NCI-H2196 (cell line): ENCODE results near the gene CCM2L.
"Not testable (repeated sequence)": the region's sequence is repeated elsewhere in the genome, so short reads cannot be mapped to it uniquely, and the experiment has no call there.

Experiments used
- DNase-seq: peaks from one replicate; lab custom pipeline; 2025; ENCODE audit not compliant: unreplicated experiment; lab: John Stamatoyannopoulos, UW

The CCM2L gene

GRCh38 chr20:32027643-32028042 is 17.4 kb downstream of the CCM2L start:
- no peak for DNase-seq

DNA sequence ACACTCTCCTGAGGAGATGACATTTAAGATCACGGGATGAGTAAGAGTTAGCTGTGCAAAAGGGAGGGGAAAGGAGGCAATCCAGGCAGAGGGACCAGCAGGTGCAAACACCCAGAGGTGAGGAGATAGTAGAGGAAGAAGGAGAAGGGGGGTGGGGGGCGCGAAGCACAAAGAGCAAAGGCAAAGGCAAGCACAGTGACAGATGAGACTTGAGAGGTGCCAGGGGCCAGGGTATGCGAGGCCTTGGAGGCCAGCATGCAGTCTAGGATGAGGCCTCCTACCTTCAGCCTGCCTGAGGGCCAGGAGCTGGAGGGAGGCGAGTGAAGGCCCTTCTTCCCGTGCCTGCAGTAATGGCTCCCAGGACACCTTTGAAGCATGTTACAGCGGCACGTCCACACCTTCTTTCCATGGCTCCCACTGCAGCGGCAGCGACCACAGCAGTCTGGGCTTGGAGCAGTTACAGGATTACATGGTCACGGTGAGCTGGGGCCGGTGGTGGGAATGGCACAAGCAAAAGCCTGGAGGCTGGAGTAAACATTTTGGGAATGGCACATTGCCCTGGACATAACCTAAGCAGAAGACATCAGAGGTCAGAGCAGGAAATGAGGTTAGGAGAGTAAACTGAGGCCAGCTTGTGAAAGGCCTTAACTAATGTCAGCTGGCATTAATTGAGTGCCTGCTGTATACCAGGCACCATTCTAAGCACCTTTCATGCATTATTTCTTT is 18.6 kb downstream of the CCM2L start:
- no peak for DNase-seq

DNA sequence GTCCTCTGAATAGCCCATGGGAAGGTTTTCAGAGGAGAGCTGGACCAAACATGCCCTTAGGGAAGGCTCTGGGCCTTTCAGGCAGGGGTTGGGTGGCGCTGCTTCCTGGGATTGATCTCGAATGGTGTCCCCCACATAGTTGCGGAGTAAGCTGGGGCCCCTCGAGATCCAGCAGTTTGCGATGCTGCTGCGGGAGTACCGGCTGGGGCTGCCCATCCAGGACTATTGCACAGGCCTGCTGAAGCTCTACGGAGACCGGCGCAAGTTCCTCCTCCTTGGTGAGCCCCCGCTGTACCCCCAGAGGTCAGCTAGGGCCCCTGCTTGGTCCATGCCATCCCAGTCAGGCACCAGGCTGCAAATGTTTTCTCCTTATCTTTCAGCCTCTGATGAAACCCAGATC is 19.3 kb downstream of the CCM2L start:
- DNase-seq: no peak

GRCh38 chr20:32031007-32031958 is 21.0 kb downstream of the CCM2L start:
- DNase-seq: peak; percentile 85

DNA sequence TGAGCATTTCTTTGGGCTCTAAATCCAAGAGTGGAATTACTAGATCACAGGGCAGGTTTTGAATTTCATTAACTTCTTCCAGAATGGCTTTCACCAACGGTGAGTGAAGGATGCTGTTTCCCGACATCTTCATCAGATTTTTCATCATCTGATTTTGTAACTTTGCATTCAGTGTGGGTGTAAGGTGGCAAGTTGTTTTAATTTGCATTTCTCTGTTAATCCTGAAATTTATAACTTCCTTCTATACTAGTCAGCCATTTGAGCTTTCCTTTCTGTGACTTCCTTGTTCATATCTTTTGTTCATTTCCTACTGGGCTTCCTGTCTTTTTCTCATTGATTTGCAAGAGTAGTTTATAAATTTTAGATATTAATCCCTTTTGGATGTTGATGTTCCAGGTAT is 23.1 kb downstream of the CCM2L start:
- no peak for DNase-seq

GRCh38 chr20:32033721-32034120 is 23.5 kb downstream of the CCM2L start:
- not testable (repeated sequence) for DNase-seq

GRCh38 chr20:32034581-32035425 is 24.6 kb downstream of the CCM2L start:
- no peak for DNase-seq

- DNase-seq: no peak
These were observed 25.2 kb downstream of the CCM2L start for GRCh38 chr20:32035426-32035779.

GRCh38 chr20:32036252-32036651 is 26.0 kb downstream of the CCM2L start:
- no peak for DNase-seq

DNA sequence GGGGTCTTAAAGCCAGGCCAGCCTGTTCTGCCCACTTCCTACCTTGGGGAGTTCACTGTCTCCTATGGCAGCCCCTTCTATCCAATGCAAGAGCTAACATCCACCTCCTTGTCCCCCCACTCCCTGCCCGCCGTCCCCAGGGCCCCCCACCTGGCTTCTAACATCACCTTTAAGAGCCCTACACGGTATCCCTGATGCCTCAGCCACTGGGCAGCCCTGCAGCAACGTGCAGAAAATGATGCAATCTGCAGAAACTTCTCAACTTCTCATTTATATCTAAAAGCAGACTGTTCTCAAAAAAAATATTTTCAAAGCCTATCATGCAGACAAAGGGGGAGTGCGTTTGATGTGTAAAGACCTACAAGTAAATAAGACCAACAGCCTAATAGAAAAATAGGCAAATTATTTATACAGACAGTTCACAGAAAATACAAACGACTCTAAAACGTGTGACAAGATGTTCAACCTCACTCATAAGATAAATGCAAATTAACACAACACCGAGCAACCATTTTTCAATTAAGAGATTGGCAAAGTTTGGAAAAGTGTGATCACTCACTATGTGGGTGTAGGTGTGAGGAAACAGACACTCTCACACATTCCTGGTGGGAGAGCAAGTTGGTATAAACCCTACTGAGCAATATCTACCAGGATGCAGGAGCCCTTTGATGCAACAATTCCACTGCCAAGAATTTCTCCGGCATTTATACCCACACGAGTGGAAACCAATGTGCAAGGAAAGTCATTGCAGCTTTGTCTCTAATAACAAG is 26.7 kb downstream of the CCM2L start:
- DNase-seq: no peak

DNA sequence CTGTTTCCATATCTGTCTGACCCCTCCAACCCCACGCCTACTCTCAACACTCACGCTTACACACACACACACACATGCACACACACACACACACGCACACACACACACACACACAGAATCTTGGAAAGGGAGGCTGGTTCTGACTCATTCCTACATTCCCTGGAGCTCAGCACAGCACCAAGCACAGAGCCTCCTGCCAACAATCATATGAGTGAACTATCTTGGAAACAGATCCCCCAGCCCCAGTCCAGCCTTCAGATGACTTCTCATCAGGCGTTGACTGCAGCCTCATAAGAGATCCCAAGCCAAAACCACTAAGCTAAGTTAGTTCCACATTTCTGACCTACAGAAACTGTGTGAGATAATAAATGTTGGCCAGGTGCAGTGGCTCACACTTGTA is 27.7 kb downstream of the CCM2L start:
- no peak for DNase-seq

DNA sequence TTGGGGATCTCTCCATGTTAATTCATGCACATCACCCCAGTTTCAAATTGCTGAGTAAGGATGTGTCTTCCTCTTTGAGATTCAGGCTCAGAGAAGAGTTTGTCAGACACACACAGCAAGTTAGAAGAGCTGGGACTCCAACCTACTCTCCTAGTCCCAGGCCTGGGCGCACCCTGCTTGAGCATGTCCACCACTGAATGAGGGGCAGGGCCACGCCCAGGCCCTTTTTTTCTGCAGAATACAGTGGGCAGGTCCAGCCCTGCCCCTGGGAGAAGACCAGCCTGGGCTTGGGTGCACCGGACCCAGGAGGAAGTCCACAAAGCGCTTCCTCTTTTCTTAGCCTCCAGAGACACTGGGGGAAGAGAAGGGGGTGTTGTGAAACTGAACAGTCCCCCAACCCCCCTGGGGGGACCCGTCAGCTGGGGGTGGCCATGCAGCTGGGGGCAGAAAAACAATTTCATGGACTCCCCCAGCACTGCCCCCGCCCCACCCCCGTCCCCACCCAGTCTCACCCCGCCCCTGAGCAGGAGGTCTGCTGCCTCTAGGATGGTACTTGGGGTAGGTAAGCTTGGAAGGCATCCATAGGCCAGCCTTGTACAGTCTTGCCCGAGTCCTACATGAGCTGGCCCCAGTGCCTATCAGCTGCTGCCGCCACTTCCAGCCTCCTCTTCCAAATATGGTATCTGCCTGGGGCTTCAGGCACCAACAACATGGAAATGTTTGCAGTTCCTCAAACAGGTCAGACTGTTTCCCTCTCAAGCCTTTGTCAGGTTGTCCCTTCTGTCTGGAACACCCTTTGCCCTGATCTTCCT is 30.1 kb downstream of the CCM2L start:
- DNase-seq: no peak

- DNase-seq: no peak
These were observed 35.8 kb downstream of the CCM2L start for GRCh38 chr20:32045999-32046398.

DNA sequence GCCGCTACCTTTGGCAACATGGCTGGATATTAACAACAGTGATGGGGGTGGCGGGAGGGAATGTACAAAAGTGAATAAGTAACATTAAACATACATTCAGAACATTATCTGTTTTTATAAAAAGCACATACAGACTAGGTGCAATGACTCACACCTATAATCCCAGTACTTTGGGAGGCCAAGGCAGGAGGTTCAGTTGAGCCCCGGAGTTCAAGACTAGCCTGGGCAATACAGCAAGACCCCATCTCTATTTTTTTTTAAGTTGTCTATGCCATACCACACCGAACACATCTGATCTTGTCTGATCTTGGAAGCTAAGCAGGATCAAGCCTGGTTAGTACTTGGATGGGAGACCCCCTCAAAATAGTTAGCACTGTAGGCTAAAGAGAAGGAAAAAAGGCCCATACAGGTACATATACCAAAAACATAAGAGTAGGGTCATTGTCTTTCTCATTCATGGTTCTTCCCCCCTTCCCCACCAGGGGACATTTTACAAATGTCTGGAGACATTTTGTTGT is 40.1 kb downstream of the CCM2L start:
- DNase-seq: no peak

DNA sequence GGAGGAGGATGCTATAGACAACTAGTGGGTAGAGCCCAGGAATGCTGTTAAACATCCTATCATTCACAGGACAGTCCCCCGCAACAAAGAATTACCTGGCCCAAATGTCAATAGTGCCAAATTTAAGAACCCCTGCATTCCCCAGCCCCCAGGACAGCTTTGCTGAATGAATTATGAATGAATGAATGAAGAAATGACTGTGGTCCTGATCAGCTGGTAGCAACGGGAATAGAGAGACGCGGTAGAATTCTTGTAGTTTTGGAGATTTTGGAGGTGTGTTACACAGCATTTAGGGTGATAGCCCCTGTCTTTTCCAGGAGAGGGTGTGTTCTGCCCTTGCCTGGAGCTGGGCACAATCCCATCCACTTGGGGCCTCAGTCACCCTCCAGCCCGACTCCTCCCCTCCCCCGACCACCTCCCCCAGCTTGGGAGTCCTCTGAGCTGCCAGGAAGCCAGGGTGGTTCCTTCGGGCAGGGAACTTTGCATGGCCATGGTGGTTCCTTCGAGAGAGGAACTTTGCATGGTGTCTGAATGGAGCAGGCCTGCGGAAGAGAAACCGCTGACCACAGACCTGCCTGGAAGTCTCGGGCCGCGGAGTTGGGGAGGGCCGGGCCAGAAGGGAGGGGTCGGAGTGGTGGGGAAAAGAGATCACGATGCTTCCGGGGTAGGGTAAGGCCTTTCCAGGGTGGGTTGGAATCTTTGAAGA is 40.8 kb downstream of the CCM2L start:
- no peak for DNase-seq

DNA sequence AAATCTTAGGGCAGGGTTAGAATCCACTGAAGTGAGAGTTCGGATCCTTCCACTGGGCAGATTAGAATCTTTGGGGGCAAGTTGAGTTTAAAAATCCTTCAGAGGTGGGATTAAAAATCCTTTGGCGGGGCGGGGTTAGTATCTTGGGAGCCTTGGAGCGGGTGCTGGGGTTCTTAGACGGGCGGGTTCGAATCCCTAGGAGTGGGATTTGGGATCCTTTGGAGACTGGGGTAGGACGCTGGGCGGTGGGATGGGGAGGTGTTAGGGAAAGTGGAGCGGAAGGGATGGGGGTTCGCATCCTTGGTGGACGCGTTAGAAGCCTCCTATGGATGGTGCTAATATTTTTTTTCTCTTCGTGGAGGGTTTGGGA is 41.5 kb downstream of the CCM2L start:
- no peak for DNase-seq

DNA sequence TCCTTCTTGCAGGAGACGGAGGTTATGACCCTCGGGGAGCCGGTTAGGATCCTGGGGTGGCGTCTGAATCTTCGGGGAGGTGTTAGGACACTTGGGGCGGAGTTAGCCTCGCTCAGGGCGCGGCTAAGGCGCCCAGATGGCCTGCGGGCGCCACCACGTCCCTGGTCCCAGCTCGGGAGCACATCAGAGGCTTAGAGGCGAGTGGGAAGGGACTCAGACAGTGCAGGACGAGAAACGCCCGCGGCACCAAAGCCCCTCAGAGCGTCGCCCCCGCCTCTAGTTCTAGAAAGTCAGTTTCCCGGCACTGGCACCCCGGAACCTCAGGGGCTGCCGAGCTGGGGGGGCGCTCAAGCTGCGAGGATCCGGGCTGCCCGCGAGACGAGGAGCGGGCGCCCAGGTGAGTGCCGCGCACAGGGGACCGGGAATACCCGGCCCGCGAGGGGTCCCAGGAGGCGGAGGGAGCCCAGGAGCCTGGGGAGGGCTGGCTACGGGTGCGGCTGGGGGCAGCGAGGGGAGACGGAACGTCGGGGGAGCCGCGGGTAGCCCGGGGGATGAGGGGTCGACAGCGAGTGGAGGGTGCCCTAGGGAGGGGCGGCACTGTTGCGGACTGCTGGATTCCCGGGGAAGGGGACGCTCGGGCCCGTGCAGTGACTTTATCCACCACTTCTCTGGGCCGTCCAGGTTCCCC is 42.0 kb downstream of the CCM2L start, which contains the start of gene HCK:
TSS of gene HCK (plus strand) at position 153 of the 688 bp plus-strand sequence.
- DNase-seq: no peak

DNA sequence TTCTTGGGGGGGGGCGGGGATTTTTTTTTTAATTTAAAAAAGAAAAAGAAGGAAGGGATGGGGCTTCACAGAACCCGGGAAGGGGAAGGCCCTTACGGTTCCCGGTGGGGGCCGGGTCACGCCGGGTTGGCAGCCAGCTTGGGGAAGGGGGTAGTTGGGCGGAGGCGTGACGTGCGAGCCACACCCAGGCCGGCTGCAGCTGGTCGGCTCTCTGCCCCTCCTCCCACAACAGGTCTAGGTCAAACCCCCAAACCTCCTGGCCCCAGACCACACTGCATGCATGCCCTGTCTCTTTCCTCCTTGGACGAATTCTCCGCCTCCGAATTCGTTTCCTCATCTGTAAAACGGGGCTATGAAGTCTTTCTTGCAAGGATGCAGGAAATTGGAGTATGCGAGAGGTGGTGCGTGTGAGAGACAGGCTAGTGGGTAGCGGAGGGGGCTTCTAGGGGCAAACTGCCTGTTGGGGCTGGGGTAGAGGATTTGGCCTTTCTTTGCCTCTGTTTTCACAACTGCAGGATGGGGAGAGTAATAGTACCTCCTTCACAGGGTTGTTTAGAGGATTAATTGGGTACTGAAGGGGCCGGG is 42.6 kb downstream of the CCM2L start:
- no peak for DNase-seq
